Small intestine (tissue), 7 donors: ENCODE data around the gene GRIK5. TPM values are rescaled to one million over a fixed set of nuclear protein-coding genes. Genes with fewer than 3 reads are reported as not detected.

ENCODE experiments used
- DNase-seq, 2 donors: peaks; one replicate each; pipeline versions ENCODE4 v3.0.0 to v3.0.0-alpha.2; 2013
- FAIRE-seq: peaks from 2 replicates; lab custom pipeline; 2012; peaks lifted over from hg19 to GRCh38; lab: Jason Lieb, UNC
- H3K27ac ChIP-seq, 3 donors: one replicate each; pipeline ENCODE4 v1.5.1; 2013; ENCODE audit warnings: low read length in 2 of 3, mild to moderate bottlenecking in 2 of 3, control low read depth in 1 of 3, inconsistent platforms in 1 of 3, low read depth in 1 of 3, moderate library complexity in 1 of 3
- H3K27me3 ChIP-seq, 3 donors: one replicate each; pipeline ENCODE4 v1.6.1; 2013; ENCODE audit warnings: low read length in 3 of 3, inconsistent platforms in 1 of 3; ENCODE audit not compliant: control insufficient read depth in 3 of 3, insufficient read depth in 3 of 3
- H3K36me3 ChIP-seq, 3 donors: one replicate each; pipeline ENCODE4 v1.6.1; 2013; ENCODE audit warnings: low read length in 3 of 3, inconsistent platforms in 1 of 3, low read depth in 1 of 3, mild to moderate bottlenecking in 1 of 3, moderate library complexity in 1 of 3; ENCODE audit not compliant: control insufficient read depth in 3 of 3, insufficient read depth in 2 of 3
- H3K4me1 ChIP-seq, 3 donors: one replicate each; pipeline ENCODE4 v1.6.1; 2013; ENCODE audit warnings: low read length in 2 of 3, inconsistent platforms in 1 of 3, low read depth in 1 of 3, mild to moderate bottlenecking in 1 of 3, moderate library complexity in 1 of 3; ENCODE audit not compliant: control insufficient read depth in 3 of 3, insufficient read depth in 2 of 3
- H3K4me3 ChIP-seq, 3 donors: one replicate each; pipeline ENCODE4 v1.5.1; 2013; ENCODE audit warnings: low read length in 3 of 3, control low read depth in 1 of 3, inconsistent platforms in 1 of 3, low read depth in 1 of 3, mild to moderate bottlenecking in 1 of 3, moderate library complexity in 1 of 3
- H3K9me3 ChIP-seq, 2 donors: one replicate each; pipeline ENCODE4 v1.6.1; 2013; ENCODE audit warnings: low read depth in 1 of 2, low read length in 1 of 2; ENCODE audit not compliant: control insufficient read depth in 2 of 2, insufficient read depth in 1 of 2
- WGBS, 3 donors: extraction: QIAGEN DNeasy Blood & Tissue Kit; methylation state at CpG; one replicate each; pipeline ENCODE4 v1.1.7; 2013; 5-methylcytosine and 5-hydroxymethylcytosine counted together
- polyA plus RNA-seq, 4 donors: library from polyadenylated mRNA; stranded (reverse) in 3 of 4; unstranded in 1 of 4; fragments of 200-250 nt in 3 of 4; fragments of 120-200 nt in 1 of 4; gene quantifications; one replicate each; pipeline versions ENCODE4 v1.2.1 to v1.2.3, GENCODE V29; 2013
- donor health status: healthy with polysubstance abuse.
- donor health status: control.
- donor health status: control.
- donor health status: Bipolar disorder and iron deficiency.
- donor health status: healthy.

GRIK5 gene
- polyA plus RNA-seq, 4 donors, result 0.27 to 1.6 (median 0.68) TPM; not detected in 1

DNA sequence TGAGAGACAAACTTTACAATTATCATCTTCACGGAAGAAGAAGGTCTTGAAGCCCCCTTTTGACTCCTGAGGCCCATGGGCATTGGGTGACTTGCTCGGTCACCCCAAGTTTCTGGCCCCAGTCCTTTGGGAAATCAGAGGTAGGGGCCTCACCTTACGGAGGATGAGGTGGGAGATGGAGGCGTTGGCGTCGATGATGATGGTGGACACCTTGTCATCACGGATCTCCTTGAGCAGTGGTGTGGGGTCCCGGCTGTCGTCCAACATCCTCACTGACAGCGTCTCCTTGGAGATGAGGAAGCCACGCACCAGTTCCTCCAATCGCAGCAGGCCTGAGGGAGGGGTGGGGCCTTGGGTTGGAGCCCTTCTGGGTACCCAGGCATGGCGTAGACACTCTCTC lies 10.8 kb downstream of the GRIK5 start:
- no peaks in the 10 kb centered on the region for H3K4me1 ChIP-seq
- no peaks in the 10 kb centered on the region for H3K9me3 ChIP-seq
- no peak for FAIRE-seq
- WGBS, 3 donors, result 88 to 97% (median 94%) methylated on average over 13 of the region's 13 CpGs
- H3K27me3 ChIP-seq, result no peaks in the 10 kb centered on the region
- no peak for DNase-seq
- peaks cover 0 to 2% (median 0%) of the 10 kb centered on the region in 3 donors for H3K36me3 ChIP-seq
- H3K27ac ChIP-seq, result no peak overlapping the region
- H3K4me3 ChIP-seq, result no peak overlapping the region

GRCh38 chr19:42057846-42058245 lies 12.2 kb downstream of the GRIK5 start:
- FAIRE-seq, result no peak
- 41 to 62% (median 55%) methylated on average over 7 of the region's 7 CpGs for WGBS, 3 donors
- H3K4me1 ChIP-seq, result no peaks in the 10 kb centered on the region

DNA sequence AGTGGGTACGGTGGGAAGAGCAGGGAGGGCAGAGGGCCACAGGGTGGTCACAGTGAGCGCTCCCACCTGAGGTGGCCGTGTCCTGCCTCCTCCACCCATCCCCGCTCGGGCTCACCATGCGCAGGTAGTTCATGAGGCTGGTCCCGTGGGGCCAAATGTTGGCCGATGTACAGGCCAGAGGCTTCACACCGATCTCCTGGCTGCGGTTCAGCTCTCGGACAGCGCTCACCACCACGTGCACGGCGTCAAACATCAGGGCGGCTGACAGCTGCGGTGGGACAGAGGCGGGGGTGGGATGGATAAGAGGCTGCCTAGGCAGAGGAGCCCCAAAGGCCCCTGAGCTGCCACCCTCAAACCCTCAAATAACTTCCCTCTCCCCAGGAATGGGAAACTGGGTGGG lies 15.8 kb downstream of the GRIK5 start:
- no peaks in the 10 kb centered on the region for H3K27me3 ChIP-seq
- no peak overlapping the region for H3K4me3 ChIP-seq
- H3K4me1 ChIP-seq, result peaks cover 0 to 3% (median 2%) of the 10 kb centered on the region in 3 donors
- DNase-seq (no peak), FAIRE-seq (no peak)
- 83 to 91% (median 90%) methylated on average over 17 to 18 of the region's 18 CpGs for WGBS, 3 donors
- no peak overlapping the region for H3K27ac ChIP-seq
- no peaks in the 10 kb centered on the region for H3K9me3 ChIP-seq
- H3K36me3 ChIP-seq, result peaks cover 0 to 2% (median 0%) of the 10 kb centered on the region in 3 donors

More at GRCh38 chr19:42057846-42058245, 12.2 kb downstream of the GRIK5 start:
- no peak overlapping the region for H3K27ac ChIP-seq
- no peak for DNase-seq
- H3K27me3 ChIP-seq, result no peaks in the 10 kb centered on the region
- H3K4me3 ChIP-seq, result no peak overlapping the region
- H3K9me3 ChIP-seq, result no peaks in the 10 kb centered on the region
- peaks cover 0 to 2% (median 0%) of the 10 kb centered on the region in 3 donors for H3K36me3 ChIP-seq

GRCh38 chr19:42053037-42053935 lies 16.7 kb downstream of the GRIK5 start:
- H3K27me3 ChIP-seq, result no peaks in the 10 kb centered on the region
- H3K9me3 ChIP-seq, result no peaks in the 10 kb centered on the region
- WGBS, 3 donors, result 77 to 90% (median 86%) methylated on average over 17 of the region's 17 CpGs
- no peak overlapping the region for H3K4me3 ChIP-seq
- H3K4me1 ChIP-seq, result peaks cover 0 to 4% (median 3%) of the 10 kb centered on the region in 3 donors
- H3K27ac ChIP-seq, result no peak overlapping the region
- peaks cover 0 to 2% (median 0%) of the 10 kb centered on the region in 3 donors for H3K36me3 ChIP-seq
- DNase-seq (no peak), FAIRE-seq (no peak)

DNA sequence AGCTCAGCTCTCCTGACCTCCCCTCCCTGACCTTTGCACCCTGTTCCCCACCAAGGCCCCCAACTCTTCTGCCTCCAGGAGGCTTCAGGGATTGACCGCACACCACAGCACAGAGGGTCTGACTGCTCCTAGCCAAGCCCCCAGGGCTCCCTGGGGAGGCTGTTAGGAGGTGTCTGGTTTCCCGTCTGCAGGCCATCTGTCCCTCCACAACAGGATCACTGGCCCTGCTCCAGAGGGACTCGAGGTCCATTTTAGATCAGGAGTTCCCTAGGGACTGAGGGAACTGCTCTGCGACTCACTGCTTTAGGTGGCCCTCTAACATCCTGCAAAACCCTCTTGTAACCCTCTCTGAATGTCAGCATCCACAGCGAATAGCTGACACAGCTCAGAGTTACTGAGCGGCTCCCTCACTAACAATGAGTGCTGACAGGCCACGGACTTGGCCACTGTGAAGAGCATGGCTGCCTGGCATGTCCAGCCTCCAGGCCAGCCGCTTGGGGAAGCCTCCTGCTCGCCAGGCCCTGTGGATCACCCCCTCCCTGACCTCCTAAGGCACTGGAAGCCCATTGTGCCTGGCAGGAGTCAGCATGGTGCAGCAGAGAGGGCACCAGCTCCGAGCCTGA lies 17.7 kb downstream of the GRIK5 start:
- no peaks in the 10 kb centered on the region for H3K9me3 ChIP-seq
- 70 to 75% (median 73%) methylated on average over 10 of the region's 10 CpGs for WGBS, 3 donors
- H3K4me3 ChIP-seq, result no peak overlapping the region
- DNase-seq, result no peak
- peaks cover 0 to 2% (median 0%) of the 10 kb centered on the region in 3 donors for H3K36me3 ChIP-seq
- H3K4me1 ChIP-seq, result peaks cover 0 to 4% (median 3%) of the 10 kb centered on the region in 3 donors
- FAIRE-seq, result no peak
- no peak overlapping the region for H3K27ac ChIP-seq
- H3K27me3 ChIP-seq, result no peaks in the 10 kb centered on the region

DNA sequence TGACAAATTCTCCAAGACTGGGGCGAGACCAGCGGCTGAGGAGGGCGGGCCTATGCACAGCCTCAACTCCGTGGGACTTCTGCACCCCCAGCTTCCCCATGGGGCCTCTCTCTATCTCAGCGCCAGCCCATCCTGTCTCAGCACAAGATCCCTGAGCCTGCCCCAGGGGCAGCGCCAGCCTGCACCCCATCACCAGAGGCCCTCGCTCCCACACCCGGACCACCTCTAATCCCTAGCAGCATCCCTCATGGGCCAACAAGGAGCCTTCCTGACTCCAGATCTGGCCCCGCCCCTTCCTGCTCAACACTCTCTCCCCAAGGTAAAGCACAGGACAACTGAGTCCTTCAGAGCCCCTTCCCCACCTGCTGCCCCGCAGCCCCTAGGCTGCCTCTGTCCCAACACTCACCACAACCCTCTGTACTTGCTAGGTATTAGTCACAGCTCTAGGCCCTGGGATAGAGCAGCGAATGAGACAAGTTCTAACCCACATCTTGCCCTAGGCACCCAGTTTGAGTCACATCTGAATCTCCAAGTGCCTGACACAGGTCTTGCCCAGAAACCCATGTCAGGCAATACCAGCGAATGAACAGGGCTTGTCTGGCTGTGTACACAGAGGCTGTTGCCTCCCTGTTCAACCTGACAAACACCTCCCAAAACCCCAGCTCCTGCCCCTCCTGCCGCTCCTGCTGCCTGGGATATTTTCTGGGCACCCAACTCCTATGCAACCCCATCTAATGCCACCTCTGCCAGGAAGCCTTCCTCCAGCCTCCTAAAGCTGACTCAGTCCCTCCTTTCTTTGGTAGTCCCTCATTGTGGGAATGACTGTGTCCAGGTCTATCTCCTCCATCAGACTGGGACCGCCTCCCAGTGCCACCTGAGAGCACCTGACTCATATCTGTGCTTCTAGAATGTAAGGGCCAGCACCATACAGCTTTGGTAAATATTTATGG lies 18.6 kb downstream of the GRIK5 start:
- H3K9me3 ChIP-seq, result no peaks in the 10 kb centered on the region
- no peak overlapping the region for H3K4me3 ChIP-seq
- WGBS, 3 donors, result 87 to 91% (median 88%) methylated on average over 14 of the region's 14 CpGs
- H3K4me1 ChIP-seq, result peaks cover 0 to 4% (median 3%) of the 10 kb centered on the region in 3 donors
- no peak overlapping the region for H3K27ac ChIP-seq
- H3K27me3 ChIP-seq, result no peaks in the 10 kb centered on the region
- peak in 1 of 2 donors; percentile 17 for DNase-seq
- FAIRE-seq, result no peak
- peaks cover 0 to 2% (median 0%) of the 10 kb centered on the region in 3 donors for H3K36me3 ChIP-seq

DNA sequence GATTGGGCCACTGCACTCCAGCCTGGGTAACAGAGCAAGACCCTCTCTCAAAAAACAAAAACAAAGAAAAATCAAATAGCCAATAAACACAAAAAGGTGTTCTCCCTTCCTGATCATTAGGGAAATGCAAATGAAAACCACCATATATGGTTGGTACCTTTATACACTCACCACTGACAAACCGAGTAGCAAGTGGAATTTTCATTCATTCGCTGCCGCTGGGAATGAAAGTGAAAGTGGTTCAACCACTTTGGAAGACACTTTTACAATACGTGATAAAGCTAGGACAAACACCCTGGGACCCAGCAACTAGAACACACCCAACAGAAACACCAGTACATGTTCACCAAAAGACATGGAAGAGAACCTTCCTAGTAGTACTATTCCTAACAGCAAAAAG lies 21.0 kb downstream of the GRIK5 start:
- FAIRE-seq (no peak), DNase-seq (peak; percentile 68 to 83)
- no peaks in the 10 kb centered on the region for H3K36me3 ChIP-seq
- no peak overlapping the region for H3K4me3 ChIP-seq
- H3K4me1 ChIP-seq, result peaks cover 0 to 4% (median 3%) of the 10 kb centered on the region in 3 donors
- H3K27ac ChIP-seq, result no peak overlapping the region
- no peaks in the 10 kb centered on the region for H3K9me3 ChIP-seq
- H3K27me3 ChIP-seq, result peaks cover 0 to 2% (median 0%) of the 10 kb centered on the region in 3 donors
- WGBS, 3 donors, result 4 to 28% (median 15%) methylated on average over 4 of the region's 4 CpGs
